HepG2 (cell line): Measurements from ENCODE around the gene PLEKHH1. TPM values are rescaled to one million over a fixed set of nuclear protein-coding genes. Genes with fewer than 3 reads are reported as not detected.

ENCODE experiments used
- ATAC-seq: fragments of 200-7000 bp; cut with Tn5 transposase; 3 replicates; pipeline ENCODE4 v1.9.1; 2020; ENCODE audit warnings: mild to moderate bottlenecking, moderate library complexity
- BruUV-seq: library from RNA; stranded (reverse); fragments of 400-500 nt; replicated peaks from 2 replicates; lab custom pipeline; 2021; lab: Mats Ljungman, UMichigan
- CTCF ChIA-PET: fragments of 300-600 bp; formaldehyde crosslinking; extraction: SDS; loops from one replicate; lab custom pipeline; 2021; ENCODE audit warnings: low total read pairs, inconsistent platforms, low intra/inter-chr PET ratio; lab: Yijun Ruan, JAX
- POLR2A ChIA-PET: fragments of 350-600 bp; sonication (Branson Sonifier 250); formaldehyde crosslinking; loops from one replicate; lab custom pipeline; 2020; ENCODE audit warnings: antibody characterized with exemption, inconsistent platforms; lab: Yijun Ruan, JAX
- DNase-seq: peaks from one replicate; pipeline ENCODE4 v3.0.0-alpha.2; 2015; ENCODE audit warnings: low spot score
- FAIRE-seq: peaks from 3 replicates; lab custom pipeline; 2011; peaks lifted over from hg19 to GRCh38; lab: Jason Lieb, UNC
- H2AFZ ChIP-seq: one replicate; pipeline ENCODE4 v1.6.1; 2011; ENCODE audit warnings: low read length, inconsistent platforms
- H3K27ac ChIP-seq: fragments of 300-600 bp; 3 replicates; pipeline ENCODE4 v1.8.0; 2011; ENCODE audit warnings: mixed run types, mild to moderate bottlenecking, mixed read lengths, low read length, inconsistent platforms; ENCODE audit not compliant: insufficient read depth; ENCODE audit errors: extremely low read length
- H3K27me3 ChIP-seq, 2 experiments: fragments of 200-600 bp in 1 of 2; 2 replicates in 1 of 2; 3 replicates in 1 of 2; pipeline versions ENCODE4 v1.6.0 to v1.8.0; 2011; ENCODE audit warnings: low read length in 2 of 2, mild to moderate bottlenecking in 2 of 2, moderate library complexity in 2 of 2, inconsistent platforms in 1 of 2; ENCODE audit not compliant: insufficient read depth in 2 of 2, control insufficient read depth in 1 of 2
- H3K36me3 ChIP-seq, 2 experiments: fragments of 200-600 bp in 1 of 2; replicated peaks in 1 of 2; 2 replicates in 1 of 2; 3 replicates in 1 of 2; pipeline versions ENCODE4 v1.5.1 to v1.8.0; 2011; ENCODE audit warnings: low read length in 2 of 2, inconsistent platforms in 1 of 2; ENCODE audit not compliant: insufficient read depth in 2 of 2, control insufficient read depth in 1 of 2
- H3K4me1 ChIP-seq: 2 replicates; pipeline ENCODE4 v1.5.1; 2012; ENCODE audit warnings: low read length, inconsistent platforms; ENCODE audit not compliant: insufficient read depth
- H3K4me2 ChIP-seq: 2 replicates; pipeline ENCODE4 v1.6.0; 2011; ENCODE audit warnings: low read depth, low read length, inconsistent platforms
- H3K4me3 ChIP-seq, 3 experiments: fragments of 200-600 bp in 1 of 3; sonication (generic), shearing (Covaris generic) in 1 of 3; replicated peaks in 1 of 3; 2 replicates each; pipeline ENCODE4 v1.5.1; 2011 to 2016; ENCODE audit warnings: low read length in 3 of 3, inconsistent platforms in 2 of 3, low read depth in 2 of 3, mild to moderate bottlenecking in 2 of 3, control low read depth in 1 of 3, mixed read lengths in 1 of 3; ENCODE audit not compliant: insufficient read depth in 1 of 3
- H3K79me2 ChIP-seq: one replicate; pipeline ENCODE4 v1.6.1; 2011; ENCODE audit warnings: low read length, inconsistent platforms; ENCODE audit not compliant: insufficient read depth
- H3K9ac ChIP-seq: 2 replicates; pipeline ENCODE4 v1.6.0; 2011; ENCODE audit warnings: mild to moderate bottlenecking, low read depth, low read length, inconsistent platforms; ENCODE audit not compliant: insufficient read depth
- H3K9me3 ChIP-seq: 2 replicates; pipeline ENCODE4 v1.5.1; 2012; ENCODE audit warnings: mild to moderate bottlenecking, low read length
- H4K20me1 ChIP-seq: 2 replicates; pipeline ENCODE4 v1.6.0; 2011; ENCODE audit warnings: inconsistent platforms, mild to moderate bottlenecking, low read length, moderate library complexity; ENCODE audit not compliant: insufficient read depth
- CEBPG ChIP-seq: IDR thresholded peaks from 2 replicates; pipeline ENCODE4 v1.6.1; 2016
- ETV5 ChIP-seq: IDR thresholded peaks from 2 replicates; pipeline ENCODE4 v1.6.1; 2018; ENCODE audit warnings: missing biosample characterization, missing genetic modification reagents, inconsistent platforms, borderline replicate concordance
- SRSF4 ChIP-seq: fragments of 200-400 bp; formaldehyde crosslinking; IDR thresholded peaks from one replicate; pipeline ENCODE4 v1.6.1; 2018; ENCODE audit warnings: mild to moderate bottlenecking, low read depth, low read length, moderate library complexity; ENCODE audit not compliant: poor library complexity, severe bottlenecking
- ZNF83 ChIP-seq: sonication (generic); formaldehyde crosslinking; IDR thresholded peaks from 2 replicates; pipeline ENCODE4 v1.4.0; 2020; ENCODE audit warnings: missing genetic modification reagents, mild to moderate bottlenecking, borderline replicate concordance
- WGBS: methylation state at CpG from one replicate; pipeline ENCODE4 v1.1.6; 2017; ENCODE audit warnings: low lambda C conversion rate; 5-methylcytosine and 5-hydroxymethylcytosine counted together
- in situ Hi-C: cut with HindIII; loops from 2 replicates; pipeline ENCODE4 v1.10.0; 2017; ENCODE audit warnings: low pct_unique_long_range_greater_than_20kb; ENCODE audit not compliant: extremely low pct_ligation_motif_present
- intact Hi-C: fragments of 100-400 bp; cut with micrococcal nuclease; formaldehyde crosslinking; loops from one replicate; pipeline ENCODE4 v1.10.0; 2022; ENCODE audit not compliant: unreplicated experiment
- polyA plus RNA-seq, 8 experiments: library from polyadenylated mRNA; depleted of rRNA in 3 of 8; stranded (reverse) in 7 of 8; unstranded in 1 of 8; fragments of >200 nt; fragmentation: Illumina TruSeq in 4 of 8; extraction: Trizol in 4 of 8; gene quantifications; 2 replicates each; pipeline versions ENCODE4 v1.2.1 to v1.2.3, GENCODE V29; 2011 to 2016; ENCODE audit warnings: low read depth in 4 of 8, missing spikeins in 1 of 8, mixed read lengths in 1 of 8; ENCODE audit not compliant: insufficient read depth in 1 of 8
- total RNA-seq, 5 experiments: library from RNA; depleted of rRNA; stranded (reverse); fragments of >200 nt; fragmentation: Illumina TruSeq; extraction: Trizol; gene quantifications; 2 replicates each; pipeline ENCODE4 v1.2.3, GENCODE V29; 2016; ENCODE audit warnings: low read depth in 1 of 5
- TF ChIP-seq, protein P1 (sequence below): sonication (generic); formaldehyde crosslinking; IDR thresholded peaks from 2 replicates; pipeline ENCODE4 v1.5.0; 2020; ENCODE audit warnings: missing genetic modification reagents
- TF ChIP-seq, protein P2 (sequence below), 2 experiments: fragments of 450-650 bp in 1 of 2; sonication (generic) in 1 of 2; formaldehyde crosslinking; IDR thresholded peaks; 2 replicates each; pipeline versions ENCODE4 v1.5.0 to v1.8.0; 2020 to 2022; ENCODE audit warnings: mild to moderate bottlenecking in 1 of 2, missing genetic modification reagents in 1 of 2
- TF ChIP-seq, protein P3 (sequence below): sonication (generic); formaldehyde crosslinking; IDR thresholded peaks from 2 replicates; pipeline ENCODE4 v1.4.0; 2020; ENCODE audit warnings: missing genetic modification reagents

PLEKHH1 gene
- total and polyA plus RNA-seq, 2 of the 13 experiments (the other 11 are each of a cell fraction or from before 2014, with no cell fraction given) = 8.6 to 15.8 TPM

DNA sequence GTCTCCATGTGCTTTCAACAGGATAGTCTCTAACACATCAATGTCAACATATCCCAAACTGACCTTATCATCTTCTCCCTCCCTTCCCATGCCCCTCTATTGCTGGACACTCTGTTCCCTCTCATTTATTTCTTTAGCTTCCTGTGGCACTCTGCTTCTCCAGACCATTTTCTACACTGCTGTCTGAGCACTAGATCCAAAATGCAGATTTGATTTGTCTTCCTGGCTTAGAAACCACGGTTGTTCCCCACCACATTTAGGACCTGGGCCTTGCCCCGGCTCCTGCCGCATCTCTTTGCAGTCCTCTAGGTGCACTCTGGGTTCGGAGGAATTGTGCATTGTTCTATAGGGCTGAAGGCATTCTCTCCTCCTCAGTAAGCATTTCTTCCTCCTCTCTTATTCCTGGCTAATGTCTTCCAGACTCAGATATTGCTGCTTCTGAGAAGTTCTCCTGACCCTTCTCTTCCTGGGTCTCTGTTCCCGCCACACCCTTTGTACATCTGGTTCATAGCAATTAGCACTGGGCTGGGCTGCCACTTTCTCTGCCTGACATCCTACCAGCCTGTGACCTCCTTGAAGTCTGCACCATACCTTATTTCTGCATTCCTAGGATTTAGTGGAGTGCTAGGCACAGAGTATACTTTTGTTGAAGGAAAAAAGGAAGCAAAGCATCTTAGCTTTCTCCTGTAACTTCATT is 100.5 kb downstream of the PLEKHH1 start (continued):
- TF ChIP-seq, protein P1, sequence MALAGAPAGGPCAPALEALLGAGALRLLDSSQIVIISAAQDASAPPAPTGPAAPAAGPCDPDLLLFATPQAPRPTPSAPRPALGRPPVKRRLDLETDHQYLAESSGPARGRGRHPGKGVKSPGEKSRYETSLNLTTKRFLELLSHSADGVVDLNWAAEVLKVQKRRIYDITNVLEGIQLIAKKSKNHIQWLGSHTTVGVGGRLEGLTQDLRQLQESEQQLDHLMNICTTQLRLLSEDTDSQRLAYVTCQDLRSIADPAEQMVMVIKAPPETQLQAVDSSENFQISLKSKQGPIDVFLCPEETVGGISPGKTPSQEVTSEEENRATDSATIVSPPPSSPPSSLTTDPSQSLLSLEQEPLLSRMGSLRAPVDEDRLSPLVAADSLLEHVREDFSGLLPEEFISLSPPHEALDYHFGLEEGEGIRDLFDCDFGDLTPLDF (CRISPR knock-in tag) = no peak
- TF ChIP-seq SRSF4 = no peak

DNA sequence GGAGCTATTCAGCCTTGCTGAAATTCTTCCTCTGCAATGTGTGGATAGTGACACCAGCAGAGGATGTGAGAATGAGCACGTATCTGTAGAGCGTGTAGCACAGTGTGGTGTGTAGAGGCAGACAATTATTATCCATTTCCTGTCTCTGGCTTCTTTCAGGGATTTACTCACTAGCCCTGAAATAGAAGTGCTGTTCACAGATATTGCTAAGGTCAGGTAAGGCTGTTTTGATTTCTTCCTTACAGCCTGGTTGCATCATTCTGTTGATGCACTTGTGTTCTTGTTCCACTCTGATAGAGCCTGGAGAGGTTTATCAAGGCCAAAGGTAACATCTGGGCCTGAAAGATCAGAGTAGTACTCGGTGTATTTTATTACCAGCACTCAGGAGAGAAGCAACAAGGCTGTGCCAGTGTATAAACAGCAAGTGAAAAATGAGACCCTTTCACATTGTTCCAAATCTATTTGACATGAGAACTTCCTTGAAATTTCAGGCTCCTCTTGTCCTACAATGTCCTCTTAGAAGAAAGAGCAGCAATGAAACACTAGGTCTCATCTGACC is 103.3 kb downstream of the PLEKHH1 start:
- Histone ChIP-seq H3K9ac (no peak overlapping the region), H3K79me2 (no peaks in the 10 kb centered on the region), H2AFZ (no peak overlapping the region), H3K9me3 (no peaks in the 10 kb centered on the region), H3K4me2 (no peak overlapping the region), H3K36me3 (peaks cover 3 to 8% of the 10 kb centered on the region in 2 experiments; a peak in 1 of 5 replicates), H4K20me1 (no peaks in the 10 kb centered on the region), H3K4me3 (no peak overlapping the region), H3K4me1 (peaks cover 9% of the 10 kb centered on the region; the same call in 1 of the 2 replicates), H3K27ac (no peak overlapping the region), H3K27me3 (no peaks in the 10 kb centered on the region)
- 79% methylated on average over 3 of the region's 3 CpGs for WGBS
- FAIRE-seq (no peak), ATAC-seq (peak; percentile 38; the same call in 1 of the 3 replicates), DNase-seq (no peak)
- intact Hi-C loops = no loop called here
- ChIA-PET CTCF (no interaction called here), POLR2A (no interaction called here)
- TF ChIP-seq CEBPG (CRISPR knock-in tag) (0 out of 2 replicates have a peak, but pooled peaks have one; percentile 30), ETV5 (CRISPR knock-in tag) (no peak), ZNF83 (no peak)
- TF ChIP-seq, protein P2, sequence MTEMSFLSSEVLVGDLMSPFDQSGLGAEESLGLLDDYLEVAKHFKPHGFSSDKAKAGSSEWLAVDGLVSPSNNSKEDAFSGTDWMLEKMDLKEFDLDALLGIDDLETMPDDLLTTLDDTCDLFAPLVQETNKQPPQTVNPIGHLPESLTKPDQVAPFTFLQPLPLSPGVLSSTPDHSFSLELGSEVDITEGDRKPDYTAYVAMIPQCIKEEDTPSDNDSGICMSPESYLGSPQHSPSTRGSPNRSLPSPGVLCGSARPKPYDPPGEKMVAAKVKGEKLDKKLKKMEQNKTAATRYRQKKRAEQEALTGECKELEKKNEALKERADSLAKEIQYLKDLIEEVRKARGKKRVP (CRISPR knock-in tag; IDR thresholded peaks at IDR 0.05) = peak in 1 of 2 experiments; percentile 78; a peak in 2 of 4 replicates
- TF ChIP-seq, protein P3, sequence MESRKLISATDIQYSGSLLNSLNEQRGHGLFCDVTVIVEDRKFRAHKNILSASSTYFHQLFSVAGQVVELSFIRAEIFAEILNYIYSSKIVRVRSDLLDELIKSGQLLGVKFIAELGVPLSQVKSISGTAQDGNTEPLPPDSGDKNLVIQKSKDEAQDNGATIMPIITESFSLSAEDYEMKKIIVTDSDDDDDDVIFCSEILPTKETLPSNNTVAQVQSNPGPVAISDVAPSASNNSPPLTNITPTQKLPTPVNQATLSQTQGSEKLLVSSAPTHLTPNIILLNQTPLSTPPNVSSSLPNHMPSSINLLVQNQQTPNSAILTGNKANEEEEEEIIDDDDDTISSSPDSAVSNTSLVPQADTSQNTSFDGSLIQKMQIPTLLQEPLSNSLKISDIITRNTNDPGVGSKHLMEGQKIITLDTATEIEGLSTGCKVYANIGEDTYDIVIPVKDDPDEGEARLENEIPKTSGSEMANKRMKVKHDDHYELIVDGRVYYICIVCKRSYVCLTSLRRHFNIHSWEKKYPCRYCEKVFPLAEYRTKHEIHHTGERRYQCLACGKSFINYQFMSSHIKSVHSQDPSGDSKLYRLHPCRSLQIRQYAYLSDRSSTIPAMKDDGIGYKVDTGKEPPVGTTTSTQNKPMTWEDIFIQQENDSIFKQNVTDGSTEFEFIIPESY (CRISPR knock-in tag) = 0 out of 2 replicates have a peak, but pooled peaks have one; percentile 31
- in situ Hi-C loops = no loop called here
- BruUV-seq = no TSS peak
